CD4-positive, alpha-beta T cell treated with Interleukin-17A for 4 hours (primary cell): ENCODE data around the gene NPAT.

Experiments used
- DNase-seq: peaks from one replicate; pipeline ENCODE4 v3.0.0-alpha.2; 2020; ENCODE audit warnings: mixed read lengths

Gene NPAT

DNA sequence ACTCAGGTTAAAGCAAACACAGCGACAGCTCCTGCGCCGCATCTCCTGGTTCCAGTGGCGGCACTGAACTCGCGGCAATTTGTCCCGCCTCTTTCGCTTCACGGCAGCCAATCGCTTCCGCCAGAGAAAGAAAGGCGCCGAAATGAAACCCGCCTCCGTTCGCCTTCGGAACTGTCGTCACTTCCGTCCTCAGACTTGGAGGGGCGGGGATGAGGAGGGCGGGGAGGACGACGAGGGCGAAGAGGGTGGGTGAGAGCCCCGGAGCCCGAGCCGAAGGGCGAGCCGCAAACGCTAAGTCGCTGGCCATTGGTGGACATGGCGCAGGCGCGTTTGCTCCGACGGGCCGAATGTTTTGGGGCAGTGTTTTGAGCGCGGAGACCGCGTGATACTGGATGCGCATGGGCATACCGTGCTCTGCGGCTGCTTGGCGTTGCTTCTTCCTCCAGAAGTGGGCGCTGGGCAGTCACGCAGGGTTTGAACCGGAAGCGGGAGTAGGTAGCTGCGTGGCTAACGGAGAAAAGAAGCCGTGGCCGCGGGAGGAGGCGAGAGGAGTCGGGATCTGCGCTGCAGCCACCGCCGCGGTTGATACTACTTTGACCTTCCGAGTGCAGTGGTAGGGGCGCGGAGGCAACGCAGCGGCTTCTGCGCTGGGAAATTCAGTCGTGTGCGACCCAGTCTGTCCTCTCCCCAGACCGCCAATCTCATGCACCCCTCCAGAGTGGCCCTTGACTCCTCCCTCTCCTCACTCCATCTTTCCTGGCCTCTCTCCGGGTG, at the start of gene NPAT, which contains the start of gene ATM:
Gene NPAT, minus strand, starts transcription at position 65 of the 774 bp plus-strand sequence. CDS start 102 bp downstream, outside the sequence.
Gene ATM, plus strand, starts transcription at position 494 of the 774 bp plus-strand sequence. CDS start 4,558 bp downstream, outside the sequence.
- peak; percentile 98 for DNase-seq

DNA sequence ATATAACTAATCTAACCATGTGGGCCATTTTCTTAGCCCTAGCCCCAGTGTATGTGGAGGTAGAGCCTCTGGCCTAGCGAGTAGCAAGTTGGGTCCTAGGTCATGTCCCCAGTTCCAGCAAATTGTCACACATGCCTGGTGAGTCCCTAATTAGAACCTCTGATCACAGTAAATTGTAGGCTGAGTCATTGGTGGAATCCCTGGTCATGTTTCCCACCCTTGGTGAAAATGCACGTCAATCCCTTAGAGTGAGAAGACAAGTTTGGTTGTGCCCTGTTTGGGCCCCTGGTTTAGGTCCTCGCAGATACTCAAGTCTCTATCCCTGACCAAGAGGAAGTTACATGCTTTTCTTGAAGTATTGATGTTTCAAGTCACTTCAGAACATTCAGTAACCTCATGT, 47.1 kb upstream of the NPAT start:
- no peak for DNase-seq

DNA sequence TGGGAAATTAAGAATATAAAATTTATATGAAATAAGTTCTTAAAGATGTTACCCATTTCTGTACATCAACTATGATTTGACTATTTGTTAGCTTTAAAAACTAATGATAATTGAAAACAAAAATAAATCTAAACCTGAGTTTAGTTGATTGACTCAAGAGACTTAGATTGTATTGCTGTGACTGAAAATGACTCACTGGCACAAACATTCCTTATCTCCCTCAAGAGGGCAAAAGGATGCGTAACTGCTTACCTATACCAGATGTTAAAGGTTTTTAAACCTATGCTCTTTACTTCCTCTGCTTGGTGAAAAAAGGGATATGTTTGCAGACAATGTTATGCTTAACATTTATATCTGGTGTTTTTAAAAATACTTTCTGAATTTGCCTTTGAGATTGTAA, 30.7 kb upstream of the NPAT start:
- DNase-seq: no peak

DNA sequence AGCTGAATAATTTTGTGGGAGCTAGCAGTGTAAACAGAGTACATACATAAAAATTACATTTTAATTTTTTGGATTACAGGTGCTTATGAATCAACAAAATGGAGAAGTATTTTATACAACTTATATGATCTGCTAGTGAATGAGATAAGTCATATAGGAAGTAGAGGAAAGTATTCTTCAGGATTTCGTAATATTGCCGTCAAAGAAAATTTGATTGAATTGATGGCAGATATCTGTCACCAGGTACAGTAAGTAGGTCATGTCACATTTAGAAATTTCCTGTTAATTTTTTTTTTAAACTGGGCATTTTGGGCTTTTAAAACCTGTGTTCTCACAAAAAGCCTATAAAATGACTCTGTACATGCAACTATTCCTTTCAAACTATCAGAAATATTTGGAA, 24.4 kb upstream of the NPAT start:
- no peak for DNase-seq

DNA sequence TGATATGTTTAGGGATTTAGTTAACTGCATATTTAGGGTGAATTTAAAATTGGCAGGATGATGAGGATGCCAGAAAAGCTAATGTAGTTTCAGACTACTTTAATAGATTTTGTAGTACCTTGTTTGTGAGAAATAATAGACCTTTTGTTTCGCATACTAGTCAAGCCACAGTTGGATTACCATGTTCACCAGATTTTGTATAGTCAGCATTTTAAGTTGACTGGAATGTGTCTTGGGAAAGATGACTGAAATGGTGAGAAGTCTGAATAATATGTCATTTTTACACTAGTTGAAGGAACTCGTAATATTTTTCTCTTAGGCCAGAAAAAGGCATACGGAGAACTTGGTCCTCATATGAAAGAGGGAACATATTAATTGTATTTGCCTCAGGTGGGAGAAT, 23.9 kb upstream of the NPAT start:
- no peak for DNase-seq

GRCh38 chr11:108242422-108242821, 20.0 kb upstream of the NPAT start:
- no peak for DNase-seq

DNA sequence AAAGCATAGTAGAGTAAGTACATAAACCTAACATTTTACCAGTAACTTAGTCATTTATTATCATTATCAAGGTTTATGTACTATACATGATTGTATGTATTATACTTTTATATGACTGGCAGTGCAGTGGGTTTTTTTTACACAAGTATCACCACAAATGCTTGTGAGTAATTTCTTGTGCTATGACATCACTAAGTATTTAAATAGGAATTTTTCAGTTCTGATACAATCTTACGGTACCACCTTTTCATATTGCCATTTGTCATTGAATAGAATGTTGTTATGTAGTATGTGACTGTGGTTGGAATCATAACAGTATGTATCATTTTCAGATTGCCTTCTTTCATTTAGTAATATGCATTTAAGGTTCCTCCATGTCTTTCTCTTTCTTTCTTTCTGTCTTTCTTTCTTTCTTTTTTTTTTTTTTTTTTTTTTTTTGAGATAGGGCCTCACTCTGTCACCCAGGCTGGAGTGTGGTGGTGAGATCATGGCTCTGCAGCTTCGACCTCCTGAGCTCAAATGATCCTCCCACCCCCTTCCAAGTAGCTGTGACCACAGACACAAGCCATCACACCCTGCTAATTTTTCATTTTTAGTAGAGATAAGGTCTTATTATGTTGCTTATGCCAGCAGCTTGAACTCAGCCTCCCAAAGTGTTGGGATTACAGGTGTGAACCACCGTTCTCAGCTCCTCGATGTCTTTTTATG, 19.0 kb upstream of the NPAT start:
- peak; percentile 41 for DNase-seq

- peak; percentile 59 for DNase-seq
These were observed 16.6 kb upstream of the NPAT start for GRCh38 chr11:108239076-108239475.

DNA sequence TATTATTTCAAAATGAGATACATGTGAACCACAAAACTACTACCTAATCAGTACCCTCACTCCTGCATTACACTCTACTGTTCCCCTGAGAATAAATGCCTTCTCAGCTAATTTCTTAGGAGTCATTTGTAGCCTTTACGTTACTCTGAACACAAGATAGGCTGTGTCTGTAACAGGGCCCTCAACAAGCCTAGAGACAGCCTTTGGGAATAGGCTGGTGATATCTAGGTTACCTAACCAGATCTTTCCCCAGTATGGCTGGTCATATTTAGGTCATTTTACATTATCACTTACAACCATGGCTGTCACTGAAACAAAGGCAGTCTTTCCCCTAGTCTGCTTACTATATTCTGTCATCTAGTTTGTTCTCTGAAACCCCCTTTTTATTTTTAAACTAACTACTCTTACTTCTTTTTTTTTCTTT, 14.6 kb upstream of the NPAT start:
- DNase-seq: no peak

DNA sequence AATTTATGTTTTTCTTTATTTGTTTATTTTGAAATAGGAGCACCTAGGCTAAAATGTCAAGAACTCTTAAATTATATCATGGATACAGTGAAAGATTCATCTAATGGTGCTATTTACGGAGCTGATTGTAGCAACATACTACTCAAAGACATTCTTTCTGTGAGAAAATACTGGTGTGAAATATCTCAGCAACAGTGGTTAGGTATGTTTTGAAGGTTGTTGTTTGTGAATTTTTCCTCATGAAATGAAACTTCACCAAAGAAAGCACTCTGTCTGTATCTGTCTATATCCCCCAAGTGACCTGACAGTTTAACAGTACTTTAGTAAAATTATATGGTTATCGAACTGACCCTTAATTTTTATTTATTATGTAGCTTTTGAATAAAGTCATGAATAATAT, 13.2 kb upstream of the NPAT start:
- no peak for DNase-seq

DNA sequence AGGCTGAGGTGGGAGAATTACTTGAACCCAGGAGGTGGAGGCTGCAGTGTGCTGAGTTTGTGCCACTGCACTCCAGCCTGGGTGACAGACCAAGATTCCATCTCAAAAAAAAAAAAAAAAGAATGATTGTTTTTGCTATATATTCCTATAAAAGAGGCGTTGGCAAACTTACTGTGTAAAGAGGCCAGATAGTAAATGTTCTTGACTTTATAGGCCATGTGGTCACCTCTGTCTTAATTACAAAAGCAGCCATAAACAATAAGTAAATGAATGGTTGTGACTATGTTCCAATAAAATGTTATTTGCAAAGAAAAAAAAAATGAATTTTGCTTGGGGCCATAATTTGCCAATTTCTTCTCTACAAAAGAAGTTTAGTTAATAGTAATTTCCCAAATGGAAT, 12.8 kb upstream of the NPAT start:
- no peak for DNase-seq

DNA sequence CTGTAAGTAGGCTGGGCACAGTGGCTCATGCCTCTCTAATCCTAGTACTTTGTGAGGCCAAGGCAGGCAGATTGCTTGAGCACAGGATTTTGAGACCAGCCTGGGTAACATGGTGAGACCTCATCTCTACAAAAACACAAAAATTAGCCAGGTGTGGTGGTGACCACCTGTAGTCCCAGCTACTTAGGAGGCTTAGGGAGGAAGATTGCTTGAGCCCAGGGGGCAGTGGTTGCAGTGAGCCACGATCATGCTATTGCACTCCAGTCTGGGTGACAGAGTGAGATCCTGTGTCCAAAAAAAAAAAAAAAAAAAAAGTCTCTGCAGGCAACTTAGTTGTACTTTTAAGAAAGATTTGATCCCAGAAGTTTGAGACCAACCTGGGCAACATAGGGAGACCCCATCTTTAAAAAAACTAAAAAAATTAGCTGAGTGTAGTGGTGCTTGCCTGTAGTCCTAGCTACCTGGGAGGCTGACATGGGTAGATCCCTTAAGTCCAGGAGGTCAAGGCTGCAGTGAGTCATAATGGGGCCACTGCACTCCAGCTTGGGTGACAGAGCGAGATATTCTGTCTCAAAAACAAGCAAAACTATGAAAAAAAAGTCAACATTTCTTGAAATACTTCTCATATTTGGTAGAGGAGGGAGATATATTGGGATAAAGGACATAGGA, 11.0 kb upstream of the NPAT start:
- no peak for DNase-seq

GRCh38 chr11:108228251-108228650, 5.8 kb upstream of the NPAT start:
- DNase-seq: no peak

DNA sequence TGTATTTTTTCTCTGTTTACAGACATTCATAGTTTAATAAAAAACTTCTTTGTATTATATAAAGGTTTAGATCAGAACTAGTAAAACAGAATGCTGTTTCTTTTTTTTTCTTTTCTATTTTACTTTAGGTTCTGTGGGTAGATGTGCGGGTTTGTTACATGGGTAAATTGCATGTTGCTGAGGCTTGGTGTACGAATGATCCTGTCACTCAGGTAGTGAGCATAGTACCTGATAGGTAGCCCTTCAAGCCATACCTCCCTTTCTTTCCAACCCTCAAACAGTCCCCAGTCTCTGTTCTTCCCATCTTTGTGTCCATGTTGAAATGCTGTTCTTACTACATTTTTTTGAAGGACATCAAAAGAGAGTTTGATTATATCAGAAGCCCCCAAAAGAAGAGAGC, 3.6 kb upstream of the NPAT start:
- no peak for DNase-seq

DNA sequence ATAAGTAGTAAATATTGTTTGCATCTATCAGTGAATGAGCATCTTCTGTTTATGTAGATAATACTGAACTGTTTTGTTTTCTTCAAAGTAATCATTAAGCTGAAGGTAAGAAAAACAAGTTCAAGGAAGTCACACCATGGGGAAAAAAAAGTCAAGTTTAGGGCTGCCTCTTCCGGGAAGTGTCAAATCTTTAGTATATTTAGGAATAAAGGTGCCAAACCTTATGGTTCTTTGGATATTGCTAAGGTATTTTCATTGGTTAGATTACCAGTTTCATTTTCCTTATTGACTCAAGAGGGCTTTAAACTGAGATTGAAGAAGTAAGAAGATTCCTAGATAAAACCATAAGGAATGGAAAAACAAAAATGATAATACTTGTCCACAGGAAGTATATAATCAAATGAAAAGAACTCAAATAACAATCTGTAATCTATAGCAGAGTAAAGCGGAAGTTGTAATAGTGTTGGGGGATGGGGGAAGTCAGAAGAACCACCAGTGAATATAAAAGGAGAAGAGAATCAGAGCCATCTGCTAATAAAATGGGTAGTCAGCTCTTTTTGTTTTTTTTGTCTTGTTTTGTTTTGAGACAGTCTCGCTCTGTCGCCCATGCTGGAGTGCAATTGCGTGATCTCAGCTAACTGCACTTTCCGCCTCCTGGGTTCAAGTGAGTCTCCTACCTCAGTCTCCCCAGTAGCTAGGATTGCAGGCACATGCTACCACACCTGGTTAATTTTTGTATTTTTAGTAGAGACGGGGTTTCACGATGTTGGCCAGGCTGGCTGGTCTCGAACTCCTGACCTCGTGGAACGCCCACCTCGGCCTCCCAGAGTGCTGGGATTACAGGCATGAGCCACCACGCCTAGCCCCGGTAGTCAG, 2.7 kb upstream of the NPAT start:
- peak; percentile 61 for DNase-seq

- DNase-seq: no peak
These were observed 1.9 kb upstream of the NPAT start for GRCh38 chr11:108224366-108224765.

DNA sequence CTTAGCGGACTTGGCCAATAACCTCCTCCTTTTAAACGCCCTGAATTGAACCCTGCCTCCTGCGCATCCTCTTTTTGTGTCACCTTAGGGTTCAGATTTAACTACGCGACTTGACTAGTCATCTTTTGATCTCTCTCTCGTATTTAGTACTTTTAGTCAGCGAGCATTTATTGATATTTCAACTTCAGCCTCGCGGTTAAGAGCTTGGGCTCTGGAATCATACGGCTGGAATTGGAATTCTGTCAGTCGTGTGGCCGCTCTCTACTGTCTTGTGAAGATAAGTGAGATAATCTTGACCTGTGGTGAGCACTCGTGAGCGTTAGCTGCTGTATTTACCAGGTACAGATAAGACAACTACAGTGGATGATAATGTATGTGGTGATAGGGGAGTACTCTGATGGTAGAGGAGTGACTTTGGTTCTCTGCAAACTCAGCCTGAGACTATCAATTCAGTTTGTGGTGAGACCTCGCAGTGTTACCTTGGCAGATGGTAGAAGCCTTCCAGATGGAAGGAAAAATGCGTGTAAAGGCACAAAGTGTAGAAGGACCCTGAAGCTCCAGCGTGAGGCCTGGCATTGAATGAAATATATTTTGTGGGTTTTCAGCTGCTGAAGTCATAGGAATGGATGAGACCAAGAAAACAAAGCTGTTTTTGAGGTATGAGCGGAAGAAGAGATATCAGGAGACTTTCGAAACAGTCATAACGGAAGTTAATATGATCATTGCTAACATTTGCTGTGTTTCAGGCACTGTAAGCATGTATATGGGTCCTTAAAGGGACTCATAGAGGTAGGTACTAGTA, 1.1 kb upstream of the NPAT start:
- DNase-seq: peak; percentile 56

GRCh38 chr11:108221911-108222573, 396 bp downstream of the NPAT start:
- DNase-seq: peak; percentile 38

- DNase-seq: no peak
These were observed 1.1 kb downstream of the NPAT start for GRCh38 chr11:108221371-108221770.

DNA sequence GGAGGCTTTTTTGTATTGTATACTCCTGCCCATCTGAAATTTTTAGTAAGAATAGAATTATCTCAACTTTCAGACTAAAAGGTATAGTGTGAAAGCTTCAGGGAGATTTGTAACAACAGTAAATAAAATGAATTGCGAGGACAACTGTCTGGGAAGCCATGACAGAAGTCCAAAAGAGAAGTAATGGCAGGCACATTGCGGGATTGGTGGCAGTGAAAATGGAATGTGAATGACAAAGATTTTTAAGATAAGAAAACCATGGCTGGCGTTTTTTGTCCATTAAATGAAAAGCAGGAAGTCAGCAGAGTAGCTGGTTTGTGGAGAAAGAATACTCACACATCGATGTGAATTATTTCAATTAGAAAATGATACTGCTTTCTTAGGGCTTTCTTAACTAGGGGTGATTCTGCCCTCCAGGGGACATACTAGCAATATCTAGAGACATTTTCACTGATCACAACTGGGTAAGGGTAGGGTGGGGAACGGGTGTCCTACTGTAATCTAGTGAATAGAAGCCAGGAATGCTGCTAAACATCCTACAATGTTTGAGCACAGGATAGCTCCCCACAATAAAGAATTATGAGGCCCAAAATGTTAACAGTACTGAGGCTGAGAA, 1.6 kb downstream of the NPAT start:
- no peak for DNase-seq
